Peyer's patch (tissue), 4 donors: Measurements from ENCODE around the gene TMEM31. TPM values are rescaled to one million over a fixed set of nuclear protein-coding genes. Genes with fewer than 3 reads are reported as not detected.

Experiments used
- DNase-seq, 3 donors: peaks; one replicate each; pipeline ENCODE4 v3.0.0-alpha.2; 2017 to 2019
- H3K27ac ChIP-seq, 4 donors: fragments of 200-600 bp; sonication (generic); one replicate each; pipeline ENCODE4 v1.5.1; 2016 to 2019
- H3K27me3 ChIP-seq, 2 donors: fragments of 200-600 bp; sonication (generic); one replicate each; pipeline ENCODE4 v1.5.1; 2019
- H3K36me3 ChIP-seq, 3 donors: fragments of 200-600 bp; sonication (generic); one replicate each; pipeline ENCODE4 v1.5.1; 2016 to 2019
- H3K4me1 ChIP-seq, 4 donors: fragments of 200-600 bp; sonication (generic); one replicate each; pipeline ENCODE4 v1.5.1; 2016 to 2019
- H3K4me3 ChIP-seq, 4 donors: fragments of 200-600 bp; sonication (generic); 1 replicate in 3 of 4; 2 replicates in 1 of 4; pipeline ENCODE4 v1.5.1; 2016 to 2019; ENCODE audit warnings: mild to moderate bottlenecking in 1 of 4
- H3K9me3 ChIP-seq, 4 donors: fragments of 200-600 bp; sonication (generic); one replicate each; pipeline ENCODE4 v1.5.1; 2016 to 2019; ENCODE audit warnings: mild to moderate bottlenecking in 1 of 4
- CTCF ChIP-seq, 6 experiments: fragments of 450-650 bp in 4 of 6; fragments of 200-600 bp in 2 of 6; sonication (generic) in 1 of 6; IDR thresholded peaks; one replicate each; pipeline ENCODE4 v1.5.1; 2017 to 2019; ENCODE audit warnings: antibody characterized with exemption in 6 of 6, mild to moderate bottlenecking in 3 of 6, moderate library complexity in 1 of 6
- POLR2A ChIP-seq, 2 donors: fragments of 450-650 bp; IDR thresholded peaks; one replicate each; pipeline ENCODE4 v1.5.1; 2017; ENCODE audit warnings: antibody characterized with exemption in 2 of 2, mild to moderate bottlenecking in 2 of 2, moderate library complexity in 2 of 2
- total RNA-seq, 4 donors: library from RNA; depleted of rRNA; stranded (reverse); fragments of >200 nt; gene quantifications; one replicate each; pipeline ENCODE4 v1.1.0, GENCODE V29; 2016

TMEM31 gene
- total RNA-seq, 4 donors from 2014 or later: not detected

- no peaks in the 10 kb centered on the region for H3K9me3 ChIP-seq
- DNase-seq: no peak
- no peaks in the 10 kb centered on the region for H3K36me3 ChIP-seq
- H3K27me3 ChIP-seq: no peaks in the 10 kb centered on the region
- H3K4me3 ChIP-seq: no peak overlapping the region
- no peaks in the 10 kb centered on the region for H3K4me1 ChIP-seq
- no peak overlapping the region for H3K27ac ChIP-seq
- TF ChIP-seq CTCF (IDR thresholded peaks at IDR 0.05): no peak
- no peak for TF ChIP-seq POLR2A (IDR thresholded peaks at IDR 0.05)
These were observed 19.6 kb downstream of the TMEM31 start for GRCh38 chrX:103730147-103730795.

GRCh38 chrX:103730796-103731493 lies 20.2 kb downstream of the TMEM31 start:
- H3K27ac ChIP-seq: no peak overlapping the region
- H3K9me3 ChIP-seq: no peaks in the 10 kb centered on the region
- TF ChIP-seq CTCF (IDR thresholded peaks at IDR 0.05): no peak
- DNase-seq: no peak
- H3K4me1 ChIP-seq: no peaks in the 10 kb centered on the region
- no peaks in the 10 kb centered on the region for H3K27me3 ChIP-seq
- H3K4me3 ChIP-seq: no peak overlapping the region
- H3K36me3 ChIP-seq: no peaks in the 10 kb centered on the region

- Histone ChIP-seq H3K36me3 (no peaks in the 10 kb centered on the region), H3K27ac (no peak overlapping the region), H3K9me3 (no peaks in the 10 kb centered on the region), H3K4me1 (no peaks in the 10 kb centered on the region), H3K4me3 (no peak overlapping the region), H3K27me3 (no peaks in the 10 kb centered on the region)
- no peak for TF ChIP-seq CTCF (IDR thresholded peaks at IDR 0.05)
- TF ChIP-seq POLR2A (IDR thresholded peaks at IDR 0.05): no peak
- no peak for DNase-seq
These were observed 22.3 kb downstream of the TMEM31 start for GRCh38 chrX:103733017-103733416.

GRCh38 chrX:103734125-103734760 lies 23.5 kb downstream of the TMEM31 start:
- no peaks in the 10 kb centered on the region for H3K4me1 ChIP-seq
- H3K27ac ChIP-seq: no peak overlapping the region
- TF ChIP-seq POLR2A (IDR thresholded peaks at IDR 0.05): no peak
- TF ChIP-seq CTCF (IDR thresholded peaks at IDR 0.05): no peak
- H3K4me3 ChIP-seq: no peak overlapping the region
- no peak for DNase-seq
- no peaks in the 10 kb centered on the region for H3K9me3 ChIP-seq
- no peaks in the 10 kb centered on the region for H3K27me3 ChIP-seq
- no peaks in the 10 kb centered on the region for H3K36me3 ChIP-seq

- H3K9me3 ChIP-seq: no peaks in the 10 kb centered on the region
- no peak overlapping the region for H3K4me3 ChIP-seq
- TF ChIP-seq POLR2A (IDR thresholded peaks at IDR 0.05) (no peak), CTCF (IDR thresholded peaks at IDR 0.05) (no peak)
- no peak for DNase-seq
- H3K27me3 ChIP-seq: no peaks in the 10 kb centered on the region
- no peak overlapping the region for H3K27ac ChIP-seq
- no peaks in the 10 kb centered on the region for H3K36me3 ChIP-seq
- H3K4me1 ChIP-seq: no peaks in the 10 kb centered on the region
These were observed 27.0 kb downstream of the TMEM31 start for GRCh38 chrX:103737696-103738095.
